ENCODE data around the gene ABCB10. TPM values are rescaled to one million over a fixed set of nuclear protein-coding genes. Genes with fewer than 3 reads are reported as not detected.
"Not testable (repeated sequence)": the region's sequence is repeated elsewhere in the genome, so short reads cannot be mapped to it uniquely, and the experiment has no call there.

The ABCB10 gene
- 10.3 and 13.5 TPM in 2 replicates for total RNA-seq (2014; rRNA removed; shearing (Covaris generic))

- DNase-seq (ENCODE audit: low spot score) = peak; percentile 97
These were observed at the start of gene ABCB10 for GRCh38 chr1:229558460-229559335. ABCB10 (minus strand) TSS chr1:229558707; CDS start chr1:229558652, 55 bp downstream.

DNA sequence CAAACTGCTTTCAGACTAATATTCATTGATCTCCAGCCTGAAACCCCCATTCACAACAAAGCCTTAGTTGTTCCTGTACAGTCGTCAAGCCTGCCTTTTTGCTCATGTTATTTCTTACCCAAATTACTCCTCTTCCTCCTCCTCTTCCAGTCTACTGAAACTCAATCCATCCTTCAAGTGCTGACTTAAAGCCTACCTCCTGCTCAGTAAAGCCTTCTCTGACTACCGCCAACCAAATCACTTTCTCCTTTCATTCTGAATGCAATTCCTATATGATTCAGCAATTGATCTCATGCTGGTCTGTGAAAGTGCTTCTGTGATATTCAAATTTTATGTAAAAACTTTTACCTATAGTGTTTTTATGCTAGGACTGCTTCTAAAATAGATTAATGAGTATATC lies 48.9 kb upstream of the ABCB10 start:
- DNase-seq (ENCODE audit: low spot score) = no peak

DNA sequence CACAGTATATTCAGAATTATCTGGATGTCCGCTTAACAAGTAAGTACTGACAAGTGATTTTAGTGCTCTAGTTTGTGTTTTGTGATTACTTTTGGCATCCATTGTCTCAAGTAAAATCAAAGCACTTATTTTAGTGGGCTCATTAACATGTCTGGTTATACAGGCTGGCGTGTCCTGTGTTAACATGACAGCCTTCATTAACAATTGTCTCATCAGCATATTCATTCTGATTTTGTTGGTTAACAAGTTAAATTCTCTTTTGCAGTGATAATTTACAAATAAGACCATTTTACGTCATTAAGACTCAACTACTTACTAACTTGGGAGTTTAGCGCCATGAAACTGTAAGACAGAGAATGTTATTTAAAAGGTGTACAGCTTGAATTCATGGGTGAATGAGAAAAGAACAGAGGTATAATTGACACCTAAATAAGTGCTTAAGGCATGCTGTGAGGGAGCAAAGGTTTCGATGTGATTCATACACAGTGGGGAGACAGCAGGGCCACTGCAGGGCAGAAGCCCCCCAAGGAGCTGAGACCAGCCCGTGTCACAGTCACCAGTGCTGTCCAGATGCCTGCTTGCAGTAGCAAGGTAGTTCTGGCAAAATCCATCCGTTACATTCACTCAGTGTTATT lies 45.0 kb upstream of the ABCB10 start:
- DNase-seq (ENCODE audit: low spot score) = no peak

DNA sequence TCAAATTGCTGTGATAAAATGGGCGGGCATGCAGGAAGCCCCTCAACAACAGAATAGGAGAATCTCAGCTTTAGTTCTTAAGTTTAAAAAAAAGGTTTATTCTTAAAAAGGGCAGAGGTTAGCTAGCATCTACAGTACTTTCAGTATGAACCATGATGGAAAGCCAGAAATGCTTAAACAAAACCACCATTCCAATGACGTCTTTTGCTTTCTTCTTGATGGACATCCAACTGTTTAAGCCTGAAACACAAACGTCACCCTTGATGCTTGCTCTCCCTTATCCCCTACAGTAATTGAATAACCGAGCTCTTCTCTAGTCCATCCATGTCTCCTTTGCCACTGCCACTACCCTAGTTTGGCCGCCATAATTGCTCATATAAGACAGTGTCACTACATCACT lies 41.7 kb upstream of the ABCB10 start:
- no peak for DNase-seq (ENCODE audit: low spot score)

- no peak for DNase-seq (ENCODE audit: low spot score)
These were observed 40.9 kb upstream of the ABCB10 start for GRCh38 chr1:229599218-229599954.

- no peak for DNase-seq (ENCODE audit: low spot score)
These were observed 39.4 kb upstream of the ABCB10 start for GRCh38 chr1:229597877-229598276.

GRCh38 chr1:229596925-229597699 lies 38.6 kb upstream of the ABCB10 start:
- DNase-seq (ENCODE audit: low spot score) = no peak

- DNase-seq (ENCODE audit: low spot score) = not testable (repeated sequence)
These were observed 37.4 kb upstream of the ABCB10 start for GRCh38 chr1:229595876-229596275.

DNA sequence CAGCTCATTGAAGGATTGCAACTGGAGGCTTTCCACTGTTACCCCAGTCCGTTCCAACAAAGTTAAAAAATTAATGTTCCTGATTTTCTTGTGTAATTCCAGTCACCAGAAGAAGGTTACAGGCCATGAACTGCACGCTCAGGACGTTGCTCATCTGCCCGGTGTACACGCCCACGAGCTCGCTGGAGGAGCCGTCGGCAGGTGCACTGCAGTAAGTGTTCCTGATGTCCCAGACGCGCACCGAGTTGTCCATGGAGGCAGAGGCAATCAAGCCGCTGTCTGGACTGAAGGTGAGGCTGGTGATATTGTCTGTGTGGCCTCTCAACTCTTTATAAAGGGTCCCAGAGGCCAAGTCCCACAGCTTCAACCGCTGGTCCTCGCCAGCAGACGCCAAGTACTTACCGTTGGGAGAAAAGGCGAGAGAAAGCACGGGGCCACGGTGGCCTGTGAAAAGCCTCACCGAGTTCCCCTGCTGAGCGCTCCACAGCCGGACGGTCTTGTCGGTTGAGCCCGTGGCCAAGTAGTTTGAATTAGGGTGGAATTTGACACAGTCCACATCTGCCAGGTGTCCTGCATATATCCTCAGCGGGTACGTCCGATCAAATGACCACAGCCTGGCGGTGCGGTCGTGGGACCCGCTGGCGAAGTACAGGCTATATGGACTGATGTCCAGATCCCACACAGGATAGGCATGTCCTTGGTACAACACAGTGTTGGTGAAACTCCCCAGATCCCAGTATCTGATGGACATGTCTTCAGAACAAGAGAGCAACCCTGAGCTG lies 35.9 kb upstream of the ABCB10 start:
- DNase-seq (ENCODE audit: low spot score) = no peak

- DNase-seq (ENCODE audit: low spot score) = no peak
These were observed 35.3 kb upstream of the ABCB10 start for GRCh38 chr1:229593800-229594199.

- DNase-seq (ENCODE audit: low spot score) = no peak
These were observed 31.6 kb upstream of the ABCB10 start for GRCh38 chr1:229590119-229590518.

- DNase-seq (ENCODE audit: low spot score) = no peak
These were observed 26.8 kb upstream of the ABCB10 start for GRCh38 chr1:229585338-229585737.

- no peak for DNase-seq (ENCODE audit: low spot score)
These were observed 24.2 kb upstream of the ABCB10 start for GRCh38 chr1:229582715-229583114.

DNA sequence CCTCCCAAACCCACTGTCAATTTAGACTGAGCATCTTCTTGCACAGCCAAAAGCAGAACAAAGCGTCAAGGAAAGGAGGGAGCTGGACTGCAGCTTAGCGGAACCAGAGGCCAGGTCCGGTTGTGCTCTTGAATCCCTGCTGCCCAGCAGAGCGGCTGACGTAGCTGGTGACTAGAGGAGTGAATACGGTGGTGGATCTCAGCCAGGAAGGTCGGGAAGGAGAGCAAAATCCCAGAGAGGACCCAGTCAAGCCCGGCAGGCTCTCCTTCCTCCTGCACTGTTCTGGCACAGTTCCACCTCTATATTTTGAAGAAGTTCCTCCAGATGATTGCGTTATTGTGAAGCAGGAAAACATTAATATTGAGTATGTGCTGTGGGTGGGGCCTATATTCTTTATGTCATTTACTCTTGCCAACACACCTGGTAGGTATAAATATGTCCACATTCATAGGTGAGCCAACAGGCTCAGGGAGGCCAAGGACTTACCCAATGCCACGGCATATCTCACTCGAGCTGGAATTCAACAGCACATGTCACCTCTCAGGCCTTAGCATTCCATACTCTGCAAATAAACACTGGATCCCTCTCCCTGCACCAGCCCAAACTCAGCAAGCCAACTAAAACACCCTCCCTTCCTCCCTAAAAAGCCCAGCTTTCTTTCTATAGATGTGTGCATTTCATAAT lies 23.6 kb upstream of the ABCB10 start:
- no peak for DNase-seq (ENCODE audit: low spot score)

GRCh38 chr1:229581485-229581884 lies 23.0 kb upstream of the ABCB10 start:
- no peak for DNase-seq (ENCODE audit: low spot score)

GRCh38 chr1:229579059-229579673 lies 20.7 kb upstream of the ABCB10 start:
- DNase-seq (ENCODE audit: low spot score) = no peak

DNA sequence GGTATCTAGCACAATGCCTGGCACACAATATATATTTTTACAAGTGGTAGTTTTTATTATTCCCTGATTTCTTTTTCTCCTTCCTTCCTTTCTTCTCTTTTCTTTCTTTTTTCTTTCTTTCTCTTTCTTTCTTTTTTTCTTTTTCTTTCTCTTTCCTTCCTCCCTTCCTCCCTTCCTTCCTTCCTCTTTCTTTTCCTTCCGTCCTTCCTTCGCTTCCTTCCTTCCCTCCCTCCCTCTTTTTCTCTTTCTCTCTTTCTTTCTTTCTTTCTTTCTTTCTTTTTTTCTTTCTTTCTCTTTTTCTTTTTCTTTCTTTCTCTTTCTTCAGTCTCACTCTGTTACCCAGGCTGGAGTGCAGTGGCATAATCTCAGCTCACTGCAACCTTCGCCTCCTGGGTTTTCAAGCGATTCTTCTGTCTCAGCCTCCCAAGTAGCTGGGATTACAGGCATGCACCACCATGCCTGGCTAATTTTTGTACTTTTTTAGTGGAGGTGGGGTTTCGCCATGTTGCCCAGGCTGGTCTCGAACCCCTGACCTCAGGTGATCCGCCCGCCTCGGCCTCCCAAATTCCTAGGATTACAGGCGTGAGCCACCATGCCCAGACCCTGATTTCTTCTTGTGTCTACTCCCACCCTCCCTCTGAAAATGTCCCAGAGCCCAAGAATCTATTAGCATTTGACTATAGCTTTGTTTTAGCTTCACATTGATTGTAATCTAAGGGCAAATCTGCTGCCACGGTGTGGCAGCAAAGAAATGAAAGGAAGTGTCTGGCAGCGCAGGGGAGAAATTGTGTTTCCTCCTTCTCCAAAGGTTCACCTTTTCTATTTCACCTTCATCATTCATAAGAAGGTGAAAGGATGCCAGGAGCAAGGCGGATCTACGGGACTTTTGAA lies 19.9 kb upstream of the ABCB10 start:
- DNase-seq (ENCODE audit: low spot score) = peak; percentile 35

DNA sequence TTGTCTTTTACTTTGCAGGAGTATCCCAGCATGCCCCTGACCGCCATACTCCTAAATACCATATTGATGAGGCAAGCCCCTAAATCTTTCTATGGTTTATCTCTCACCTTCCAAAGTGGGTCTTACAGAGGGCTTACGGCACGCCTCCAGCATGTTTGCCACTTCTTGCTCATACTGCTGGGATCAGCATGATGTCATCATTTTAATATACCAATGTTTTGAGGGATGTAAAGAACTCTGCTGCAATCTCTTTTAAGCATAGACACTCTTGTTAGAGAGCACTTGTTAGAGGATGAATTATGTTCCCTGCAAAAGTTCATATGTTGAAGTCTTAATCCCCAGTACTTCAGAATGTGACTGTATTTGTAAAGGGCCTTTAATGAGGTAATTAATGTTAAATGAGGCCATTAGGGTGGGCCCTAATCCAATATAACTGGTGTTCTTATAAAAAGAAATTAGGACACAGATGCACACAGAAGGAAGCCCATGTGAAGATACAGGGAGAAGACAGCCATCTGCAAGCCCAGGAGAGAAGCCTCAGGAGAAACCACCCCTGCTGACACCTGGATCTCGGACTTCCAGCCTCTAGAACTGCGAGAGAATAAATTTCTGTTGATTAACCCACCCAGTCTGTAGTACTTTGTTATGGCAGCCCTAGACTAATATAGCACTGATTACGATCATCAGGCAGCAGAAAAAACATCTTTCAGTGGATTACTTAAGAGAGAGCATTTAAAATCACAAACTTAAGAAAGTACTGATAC lies 16.4 kb upstream of the ABCB10 start:
- no peak for DNase-seq (ENCODE audit: low spot score)
